Measurements from ENCODE around the gene PDCD2. TPM values are rescaled to one million over a fixed set of nuclear protein-coding genes. Genes with fewer than 3 reads are reported as not detected.
"Not testable (repeated sequence)": the region's sequence is repeated elsewhere in the genome, so short reads cannot be mapped to it uniquely, and the experiment has no call there.

PDCD2 gene
- total RNA-seq = 46.9 TPM

DNA sequence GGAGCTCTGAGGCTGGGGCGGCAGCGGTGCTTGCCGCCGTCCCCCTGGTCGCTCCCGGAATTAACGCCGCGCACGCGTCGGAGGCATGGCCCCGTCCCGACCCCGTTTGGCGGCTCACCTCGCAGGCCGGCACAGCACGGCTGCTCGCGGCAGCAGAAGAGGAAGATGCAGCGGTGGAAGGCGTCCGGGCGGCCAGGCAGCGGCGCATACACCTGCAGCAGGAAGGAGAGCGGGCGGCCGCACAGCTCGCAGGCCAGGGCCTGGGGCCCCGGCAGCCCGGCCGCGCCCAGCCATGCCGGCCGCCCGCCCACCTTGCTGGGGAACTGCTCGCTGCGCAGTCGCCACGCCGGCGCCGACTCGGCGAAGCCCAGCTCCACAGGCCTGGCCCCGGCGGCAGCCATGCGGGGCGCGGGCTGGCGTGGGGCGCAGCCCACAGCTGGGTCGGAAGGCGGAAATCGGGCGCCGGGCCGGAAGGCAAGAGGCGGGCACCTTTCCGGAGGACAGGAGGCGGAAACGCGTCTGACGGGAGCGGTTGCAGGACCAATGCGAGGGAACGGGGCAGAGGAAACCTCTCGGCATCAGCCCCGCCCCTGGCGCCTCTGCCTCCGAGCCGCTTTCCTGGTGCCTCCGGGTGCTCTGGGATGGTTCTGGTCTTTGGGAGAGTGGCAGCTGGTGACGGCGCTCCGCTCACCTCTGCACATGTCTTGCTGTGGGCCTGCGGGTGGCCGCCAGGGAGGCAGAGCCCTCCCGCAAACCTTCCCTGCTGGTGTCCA lies at the start of gene PDCD2:
PDCD2 (minus strand) TSS at position 457 of the 773 bp plus-strand sequence; CDS start at position 401, 56 bp downstream.
- peak; percentile 95 for DNase-seq

- not testable (repeated sequence) for DNase-seq
These were observed 31.6 kb upstream of the PDCD2 start for GRCh38 chr6:170616020-170616554.

GRCh38 chr6:170612256-170612804 lies 27.9 kb upstream of the PDCD2 start:
- DNase-seq = not testable (repeated sequence)

DNA sequence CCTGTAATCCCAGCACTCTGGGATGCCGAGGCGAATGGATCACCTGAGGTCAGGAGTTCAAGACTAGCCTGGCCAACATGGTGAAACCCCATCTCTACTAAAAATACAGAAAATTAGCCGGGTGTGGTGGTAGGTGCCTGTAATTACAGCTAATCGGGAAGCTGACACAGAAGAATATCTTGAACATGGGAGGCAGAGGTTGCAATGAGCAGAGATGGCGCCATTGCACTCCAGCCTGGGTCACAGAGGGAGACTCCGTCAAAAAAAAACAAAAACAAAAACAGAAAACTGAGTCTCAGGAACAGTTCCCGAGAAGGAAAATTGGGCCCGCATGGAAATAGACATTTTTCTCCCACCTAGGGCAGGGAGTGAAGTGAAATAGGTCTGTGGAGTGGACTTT lies 24.8 kb upstream of the PDCD2 start:
- not testable (repeated sequence) for DNase-seq

DNA sequence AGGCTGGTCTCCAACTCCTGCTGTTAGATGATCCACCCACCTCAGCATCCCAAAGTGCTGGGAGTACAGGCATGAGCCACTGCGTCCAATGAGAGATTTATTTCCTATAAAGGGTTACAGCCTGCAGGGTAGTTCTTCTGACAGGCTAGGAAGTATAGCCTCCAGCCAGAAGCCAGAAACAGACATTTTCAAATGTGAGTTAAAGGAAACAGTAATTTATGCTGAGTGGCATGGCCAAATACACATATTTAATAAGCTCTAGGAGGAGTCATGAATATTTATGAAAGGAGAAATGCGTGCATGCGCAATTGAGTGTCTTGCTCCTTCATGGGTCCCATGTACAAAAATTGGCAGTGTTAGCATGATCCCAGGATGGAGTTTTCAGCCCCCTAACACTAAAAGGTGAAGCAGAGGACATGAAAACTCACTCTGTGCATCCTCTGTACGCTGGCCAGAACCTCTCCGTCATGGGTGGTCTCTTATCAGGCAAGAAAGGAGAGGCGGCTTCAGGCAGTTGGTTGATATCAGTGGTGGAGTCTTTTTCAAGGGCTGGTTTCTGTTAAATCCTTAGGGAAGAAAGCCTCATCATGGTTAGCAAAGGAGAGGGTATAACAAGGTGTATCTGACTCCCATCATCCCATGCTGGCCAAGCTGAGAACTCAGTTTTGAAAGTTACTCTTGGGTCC lies 21.3 kb upstream of the PDCD2 start:
- DNase-seq = no peak

- no peak for DNase-seq
These were observed 12.8 kb upstream of the PDCD2 start for GRCh38 chr6:170597278-170597677.

DNA sequence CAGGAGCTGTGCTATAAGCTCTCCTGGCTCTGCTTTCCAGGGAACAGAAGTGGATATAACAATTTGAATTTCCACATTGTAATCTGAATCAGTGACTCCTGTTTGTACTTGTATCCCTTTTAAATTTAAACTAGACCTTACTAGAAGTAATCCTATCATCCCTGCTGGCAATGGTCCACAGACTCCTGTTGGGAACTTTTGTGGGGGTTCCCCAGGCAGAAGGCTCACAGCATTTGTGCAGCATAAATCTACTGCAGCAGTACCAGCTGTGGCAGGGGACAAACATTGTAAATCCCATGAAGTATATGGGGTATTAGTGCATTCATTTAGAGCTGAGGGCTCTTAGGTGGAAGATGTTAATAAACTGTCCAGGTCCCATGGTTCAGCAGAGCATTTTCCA lies 12.0 kb upstream of the PDCD2 start:
- DNase-seq = peak; percentile 29

- DNase-seq = no peak
These were observed 6.3 kb upstream of the PDCD2 start for GRCh38 chr6:170590725-170591124.

DNA sequence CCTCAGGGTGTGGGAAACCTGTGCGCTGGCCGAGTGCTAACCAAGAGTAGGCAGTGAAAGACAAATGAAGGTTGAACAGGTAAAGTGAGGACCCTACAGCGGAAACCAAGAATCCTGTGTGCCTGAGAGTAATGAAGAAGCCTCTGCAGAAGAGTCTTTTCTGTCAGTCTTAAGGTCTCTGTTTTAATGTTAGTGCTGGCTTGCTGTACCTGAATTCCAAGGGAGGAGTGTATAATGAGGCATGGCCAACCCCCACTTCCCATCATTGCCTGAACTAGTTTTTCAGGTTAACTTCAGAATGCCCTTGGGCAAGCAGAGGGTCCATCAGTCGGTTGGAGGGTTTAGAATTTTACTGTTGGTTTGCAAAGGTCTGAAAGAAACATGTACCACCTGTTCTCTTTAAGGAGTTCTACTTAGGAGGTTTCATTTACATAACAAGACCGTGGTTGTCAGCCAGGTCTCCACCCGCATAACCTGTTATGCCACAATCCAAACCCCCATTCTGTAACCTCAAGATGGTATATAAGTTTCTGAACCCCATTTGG lies 589 bp upstream of the PDCD2 start:
- DNase-seq = peak; percentile 43

- no peak for DNase-seq
These were observed 669 bp downstream of the PDCD2 start for GRCh38 chr6:170583756-170584180.

DNA sequence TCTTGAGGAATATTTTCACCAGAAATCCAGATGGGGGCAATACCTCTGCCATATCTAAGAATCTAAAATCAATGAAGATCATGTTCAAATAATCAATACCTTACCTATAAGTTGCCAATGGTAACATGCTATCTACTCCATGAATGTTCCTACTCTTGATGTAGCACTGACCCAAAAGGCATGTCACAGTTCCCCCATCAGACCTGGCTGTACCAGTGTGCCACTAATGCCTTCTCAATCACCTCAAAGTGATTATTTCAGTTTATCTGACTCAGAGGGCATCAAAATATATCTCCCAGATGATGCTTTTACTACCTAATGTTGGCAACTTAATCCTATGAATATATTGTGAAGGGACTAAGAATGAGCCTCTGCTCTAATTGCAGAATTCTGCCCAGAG lies 5.5 kb downstream of the PDCD2 start:
- DNase-seq = no peak

DNA sequence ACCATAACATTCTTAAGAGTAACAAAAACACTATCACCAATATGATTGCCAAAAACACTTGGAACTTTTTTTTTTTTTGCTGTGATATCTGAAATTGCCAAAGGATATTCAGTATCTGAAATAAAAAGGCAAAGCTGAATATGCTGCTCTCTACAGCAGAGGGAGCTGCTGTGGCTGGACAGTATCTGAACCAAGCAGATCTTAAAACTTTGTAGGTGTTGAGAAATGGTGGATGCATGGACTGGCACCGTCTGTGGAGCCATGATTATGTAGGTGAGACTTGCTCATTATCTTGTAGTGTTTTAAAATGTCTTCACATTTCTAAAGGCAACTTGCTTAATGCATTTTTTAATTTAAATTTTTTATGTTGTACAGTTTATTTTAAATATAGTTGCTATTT lies 9.2 kb downstream of the PDCD2 start:
- no peak for DNase-seq

- no peak for DNase-seq
These were observed 11.6 kb downstream of the PDCD2 start for GRCh38 chr6:170572704-170573466.

DNA sequence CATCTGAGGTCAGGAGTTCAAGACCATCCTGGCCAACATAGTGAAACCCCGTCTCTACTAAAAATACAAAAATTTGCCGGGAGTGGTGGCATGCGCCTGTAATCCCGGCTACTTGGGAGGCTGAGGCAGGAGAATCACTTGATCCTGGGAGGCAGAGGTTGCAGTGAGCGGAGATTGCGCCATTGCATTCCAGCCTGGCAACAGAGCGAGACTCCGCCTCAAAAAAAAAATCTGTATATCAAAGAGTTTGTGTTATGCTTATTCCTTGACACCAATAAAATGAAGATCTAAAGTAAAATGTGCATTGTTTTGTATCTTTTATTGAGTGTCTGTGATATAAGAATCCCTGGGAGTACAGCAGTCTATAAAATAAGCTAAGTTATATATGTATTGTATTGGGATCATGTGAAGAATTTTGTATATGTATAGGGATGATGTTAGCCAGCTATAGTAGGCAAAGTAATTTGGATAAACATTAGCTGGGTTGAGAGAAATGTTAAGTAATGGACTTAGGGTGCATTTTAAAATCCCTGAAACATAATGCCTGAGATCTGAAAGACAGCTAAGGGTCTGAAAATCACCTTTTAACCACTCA lies 19.4 kb downstream of the PDCD2 start:
- DNase-seq = no peak

DNA sequence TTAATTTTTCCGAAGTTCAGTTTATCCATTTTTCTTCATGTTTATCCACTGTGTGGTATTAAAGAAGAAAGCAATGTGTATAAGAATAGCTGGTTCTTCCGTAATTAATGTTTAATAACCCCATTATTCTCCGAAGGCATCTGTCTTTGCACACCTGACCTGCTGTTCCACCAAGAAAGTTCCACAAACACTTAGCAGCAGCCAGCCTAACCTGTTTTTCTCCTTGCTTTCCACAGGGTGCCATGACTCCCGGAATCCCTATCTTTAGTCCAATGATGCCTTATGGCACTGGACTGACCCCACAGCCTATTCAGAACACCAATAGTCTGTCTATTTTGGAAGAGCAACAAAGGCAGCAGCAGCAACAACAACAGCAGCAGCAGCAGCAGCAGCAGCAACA lies 22.9 kb downstream of the PDCD2 start:
- DNase-seq = no peak

GRCh38 chr6:170555305-170555704 lies 29.1 kb downstream of the PDCD2 start:
- DNase-seq = no peak

GRCh38 chr6:170554796-170555137 lies 29.7 kb downstream of the PDCD2 start:
- DNase-seq = no peak

- peak; percentile 99 for DNase-seq
These were observed 30.2 kb downstream of the PDCD2 start, which contains the start of gene TBP for GRCh38 chr6:170554013-170554795. Gene TBP (plus strand): TSS chr6:170554369. CDS start chr6:170557030, 2,661 bp downstream.

DNA sequence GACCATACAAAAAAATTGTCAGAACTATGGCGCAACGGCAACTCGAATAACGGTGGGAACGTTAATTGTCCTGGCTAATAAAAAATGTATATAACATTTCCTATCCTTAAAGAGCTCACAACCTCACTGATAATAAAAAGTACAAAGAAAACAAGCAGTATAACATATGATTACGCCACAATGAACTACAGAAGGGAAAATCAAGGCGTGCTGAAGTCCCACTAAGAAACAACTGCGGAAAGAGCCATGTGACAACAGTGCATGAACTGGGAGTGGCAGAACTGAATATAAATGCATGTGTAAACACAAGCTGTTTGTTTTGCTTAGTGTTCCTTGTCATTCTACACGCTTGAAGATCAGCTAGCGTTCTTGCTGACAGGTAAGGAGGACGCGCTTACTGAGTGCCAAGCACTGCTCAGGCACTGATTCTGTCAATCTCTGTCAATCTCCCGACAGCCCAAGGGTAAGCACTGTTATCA lies 30.9 kb downstream of the PDCD2 start:
- peak; percentile 79 for DNase-seq

DNA sequence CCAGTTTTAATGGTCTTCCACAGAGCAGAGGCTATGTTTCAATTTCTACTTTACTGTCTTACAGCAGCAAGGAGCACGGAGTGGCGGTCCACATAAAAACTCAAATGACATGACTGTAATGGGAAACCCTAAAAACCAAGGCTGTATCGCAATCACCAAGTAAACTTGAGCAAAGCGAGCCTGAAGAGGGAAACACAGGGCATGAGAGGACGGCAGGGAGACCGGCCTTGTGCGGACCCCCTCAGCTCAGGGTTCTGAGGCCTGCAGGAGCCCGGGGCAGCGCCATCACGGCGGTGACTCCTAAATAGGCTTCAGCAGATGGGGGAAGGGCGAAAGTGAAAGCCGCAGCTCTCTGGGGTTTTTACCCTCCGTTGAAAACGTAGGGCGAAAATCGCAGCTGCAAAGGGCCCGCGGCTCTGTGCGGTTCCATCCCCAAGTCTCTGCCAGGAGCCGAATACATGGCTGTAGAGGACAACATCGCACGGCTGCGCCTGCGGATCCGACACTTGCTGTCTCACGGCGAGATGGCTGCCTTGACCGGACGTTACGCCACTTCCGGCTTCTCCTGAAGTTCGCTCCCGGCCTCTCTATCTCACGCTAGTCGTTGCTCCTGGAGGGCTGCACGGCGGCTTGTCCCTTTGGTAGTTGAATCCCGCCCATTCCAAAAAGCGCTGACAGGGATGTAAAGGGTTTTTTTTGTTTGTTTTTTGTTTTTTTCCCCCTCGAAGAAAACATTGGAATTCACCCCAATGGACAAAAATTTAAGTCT lies 31.5 kb downstream of the PDCD2 start, which contains the start of gene PSMB1:
PSMB1 (minus strand) TSS at position 543 of the 769 bp plus-strand sequence; CDS start at position 478, 65 bp downstream.
- peak; percentile 98 for DNase-seq

Data from tongue (tissue), 2 donors.